ENCODE measurements around the gene KHDC1L. TPM values are rescaled to one million over a fixed set of nuclear protein-coding genes. Genes with fewer than 3 reads are reported as not detected.
"Not testable (repeated sequence)": the region's sequence is repeated elsewhere in the genome, so short reads cannot be mapped to it uniquely, and the experiment has no call there.

Gene KHDC1L
- total RNA-seq, 2 donors from 2014 or later: not detected

DNA sequence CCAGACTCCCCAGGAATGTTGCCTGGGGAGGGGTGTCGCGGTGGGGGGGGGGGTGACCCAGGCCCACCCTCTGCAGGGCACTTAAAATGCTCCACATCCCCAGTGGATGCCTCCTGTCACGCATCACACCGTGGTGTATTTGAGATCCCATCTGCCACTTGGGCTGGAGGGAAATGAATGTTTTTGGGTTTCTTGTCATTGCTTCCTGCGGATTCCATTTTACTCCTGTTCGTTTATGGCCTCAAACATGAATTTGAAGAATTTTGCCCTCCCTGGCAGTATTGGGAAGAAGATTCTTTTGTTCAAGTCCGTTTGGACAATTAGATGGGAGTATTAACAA lies 38.2 kb upstream of the KHDC1L start:
- TF ChIP-seq, protein P1, sequence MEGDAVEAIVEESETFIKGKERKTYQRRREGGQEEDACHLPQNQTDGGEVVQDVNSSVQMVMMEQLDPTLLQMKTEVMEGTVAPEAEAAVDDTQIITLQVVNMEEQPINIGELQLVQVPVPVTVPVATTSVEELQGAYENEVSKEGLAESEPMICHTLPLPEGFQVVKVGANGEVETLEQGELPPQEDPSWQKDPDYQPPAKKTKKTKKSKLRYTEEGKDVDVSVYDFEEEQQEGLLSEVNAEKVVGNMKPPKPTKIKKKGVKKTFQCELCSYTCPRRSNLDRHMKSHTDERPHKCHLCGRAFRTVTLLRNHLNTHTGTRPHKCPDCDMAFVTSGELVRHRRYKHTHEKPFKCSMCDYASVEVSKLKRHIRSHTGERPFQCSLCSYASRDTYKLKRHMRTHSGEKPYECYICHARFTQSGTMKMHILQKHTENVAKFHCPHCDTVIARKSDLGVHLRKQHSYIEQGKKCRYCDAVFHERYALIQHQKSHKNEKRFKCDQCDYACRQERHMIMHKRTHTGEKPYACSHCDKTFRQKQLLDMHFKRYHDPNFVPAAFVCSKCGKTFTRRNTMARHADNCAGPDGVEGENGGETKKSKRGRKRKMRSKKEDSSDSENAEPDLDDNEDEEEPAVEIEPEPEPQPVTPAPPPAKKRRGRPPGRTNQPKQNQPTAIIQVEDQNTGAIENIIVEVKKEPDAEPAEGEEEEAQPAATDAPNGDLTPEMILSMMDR (conservative IDR thresholded peaks at IDR 0.05): no peak
- H3K27ac ChIP-seq (ENCODE audit: low read depth, low read length): no peak overlapping the region
- H3K4me1 Mint-ChIP-seq: peaks cover 14% of the 10 kb centered on the region

DNA sequence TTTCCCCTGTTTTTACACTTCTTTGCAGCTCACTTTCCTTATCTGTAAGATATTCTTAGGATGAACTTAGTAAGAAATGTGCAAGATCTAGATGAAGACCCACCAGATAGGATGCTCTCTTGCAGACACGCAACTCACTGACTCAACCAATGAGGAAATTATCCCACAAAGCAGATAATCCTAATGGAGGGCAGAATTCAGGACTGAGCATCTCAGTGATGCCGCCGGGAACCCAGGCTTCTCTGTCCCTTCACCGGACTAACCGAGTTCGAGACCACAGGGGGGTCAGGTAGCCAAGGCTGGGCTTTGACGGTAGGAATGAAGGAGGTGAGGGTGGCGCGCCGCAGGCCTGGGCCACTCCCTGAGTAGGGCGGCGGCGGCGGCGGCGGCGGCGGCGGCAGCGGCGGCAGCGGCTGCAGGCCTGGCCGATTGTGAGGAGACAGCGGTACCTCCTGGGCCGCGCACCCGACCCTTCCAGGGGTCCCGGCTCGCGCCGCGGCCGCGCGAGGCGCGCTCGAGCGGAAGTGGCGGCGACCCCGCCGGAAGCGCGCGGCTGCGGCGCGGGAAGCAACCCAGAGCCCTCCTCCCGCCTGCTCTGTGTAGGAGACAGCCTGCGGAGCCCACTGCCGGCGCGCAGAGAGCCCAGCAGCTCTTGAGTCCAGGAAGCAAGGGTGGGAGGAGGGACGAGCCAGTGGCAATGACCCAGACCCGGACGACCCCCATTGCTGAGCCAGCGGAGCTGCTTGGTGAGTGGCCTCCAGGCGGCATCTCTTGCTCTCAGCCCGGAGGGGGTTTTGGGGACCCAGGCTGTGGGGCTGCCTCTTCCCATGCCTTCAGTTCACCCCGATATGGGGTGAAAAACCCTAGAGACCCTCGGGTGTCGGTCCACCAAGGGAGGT lies 37.6 kb upstream of the KHDC1L start, which contains the start of gene KHDC1:
TSS of gene KHDC1 (minus strand) at position 526 of the 899 bp plus-strand sequence. CDS start 20,679 bp downstream, outside the sequence.
- H3K27ac Mint-ChIP-seq: peak within 1 kb of the TSS; percentile 10
- no peak within 1 kb of the TSS for H3K27ac ChIP-seq (ENCODE audit: low read depth, low read length)
- H3K9me3 ChIP-seq (ENCODE audit: control insufficient read depth, low read length): no peaks in the 10 kb centered on the region
- TF ChIP-seq, protein P1 (conservative IDR thresholded peaks at IDR 0.05): peak; percentile 21
- no peaks in the 10 kb centered on the region for H3K9me3 Mint-ChIP-seq
- H3K27me3 Mint-ChIP-seq (ENCODE audit: insufficient read depth): no peaks in the 10 kb centered on the region
- no peaks in the 10 kb centered on the region for H3K27me3 ChIP-seq (ENCODE audit: control insufficient read depth, insufficient read depth, low read length, poor library complexity, severe bottlenecking)
- peaks cover 14% of the 10 kb centered on the region for H3K4me1 Mint-ChIP-seq
- no peaks in the 10 kb centered on the region for H3K36me3 ChIP-seq (ENCODE audit: control insufficient read depth, insufficient read depth, low read length)
- WGBS, 2 experiments (ENCODE audit: insufficient coverage in 1 of 2, insufficient read length in 1 of 2): 5 to 7% methylated on average over 26 to 63 of the region's 63 CpGs
- peak within 1 kb of the TSS; percentile 61 for H3K4me3 Mint-ChIP-seq
- peaks cover 4% of the 10 kb centered on the region for H3K4me1 ChIP-seq (ENCODE audit: control insufficient read depth, insufficient read depth, low read length)
- H3K9ac ChIP-seq (ENCODE audit: extremely low read depth, low read length, poor library complexity, severe bottlenecking): peak within 1 kb of the TSS; percentile 56
- peak; percentile 88 for DNase-seq
- peaks cover 16% of the 10 kb centered on the region for H3K36me3 Mint-ChIP-seq (ENCODE audit: low read depth)
- H3K4me3 ChIP-seq (ENCODE audit: low read length): peak within 1 kb of the TSS; percentile 86

More for the DNA sequence above, 38.2 kb upstream of the KHDC1L start:
- peak overlapping the region; percentile 61 for H3K4me3 Mint-ChIP-seq
- H3K9ac ChIP-seq (ENCODE audit: extremely low read depth, low read length, poor library complexity, severe bottlenecking): peak overlapping the region; percentile 56
- H3K4me3 ChIP-seq (ENCODE audit: low read length): peak overlapping the region; percentile 86
- H3K27me3 ChIP-seq (ENCODE audit: control insufficient read depth, insufficient read depth, low read length, poor library complexity, severe bottlenecking): no peaks in the 10 kb centered on the region
- peaks cover 4% of the 10 kb centered on the region for H3K4me1 ChIP-seq (ENCODE audit: control insufficient read depth, insufficient read depth, low read length)
- H3K9me3 Mint-ChIP-seq: no peaks in the 10 kb centered on the region
- H3K9me3 ChIP-seq (ENCODE audit: control insufficient read depth, low read length): no peaks in the 10 kb centered on the region
- H3K36me3 Mint-ChIP-seq (ENCODE audit: low read depth): peaks cover 23% of the 10 kb centered on the region
- H3K27ac Mint-ChIP-seq: no peak overlapping the region
- DNase-seq: no peak
- H3K27me3 Mint-ChIP-seq (ENCODE audit: insufficient read depth): no peaks in the 10 kb centered on the region
- no peaks in the 10 kb centered on the region for H3K36me3 ChIP-seq (ENCODE audit: control insufficient read depth, insufficient read depth, low read length)
- WGBS, 2 experiments (ENCODE audit: insufficient coverage in 1 of 2, insufficient read length in 1 of 2): 59 to 93% methylated on average over 2 to 7 of the region's 7 CpGs

DNA sequence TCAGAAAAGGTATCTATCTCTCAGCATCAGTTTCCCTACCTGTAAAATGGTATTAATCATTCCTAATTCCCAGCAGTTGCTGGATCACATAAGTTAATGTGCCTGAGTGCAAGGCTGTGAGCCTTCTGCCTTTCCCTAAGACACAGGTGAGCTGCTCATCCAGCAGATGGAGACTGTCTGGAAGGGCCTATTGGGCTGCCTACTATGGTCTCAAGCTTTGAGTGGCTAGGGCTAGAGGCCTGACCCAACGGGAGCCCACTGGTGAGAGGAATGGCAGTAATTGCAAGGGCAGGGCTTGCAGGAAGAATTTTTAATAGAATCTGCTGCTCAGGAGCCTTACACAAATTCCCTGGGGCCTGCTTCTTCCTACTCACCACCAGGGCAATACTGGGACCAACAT lies 33.4 kb upstream of the KHDC1L start:
- Mint-ChIP-seq H3K9me3 (no peaks in the 10 kb centered on the region), H3K4me1 (peaks cover 9% of the 10 kb centered on the region), H3K27me3 (ENCODE audit: insufficient read depth) (no peaks in the 10 kb centered on the region), H3K4me3 (no peak overlapping the region), H3K36me3 (ENCODE audit: low read depth) (no peaks in the 10 kb centered on the region), H3K27ac (no peak overlapping the region)
- no peaks in the 10 kb centered on the region for H3K4me1 ChIP-seq (ENCODE audit: control insufficient read depth, insufficient read depth, low read length)
- no peak overlapping the region for H3K9ac ChIP-seq (ENCODE audit: extremely low read depth, low read length, poor library complexity, severe bottlenecking)
- H3K4me3 ChIP-seq (ENCODE audit: low read length): no peak overlapping the region
- no peaks in the 10 kb centered on the region for H3K9me3 ChIP-seq (ENCODE audit: control insufficient read depth, low read length)
- no peak overlapping the region for H3K27ac ChIP-seq (ENCODE audit: low read depth, low read length)
- DNase-seq: peak; percentile 63
- TF ChIP-seq, protein P1 (conservative IDR thresholded peaks at IDR 0.05): peak; percentile 57
- no peaks in the 10 kb centered on the region for H3K27me3 ChIP-seq (ENCODE audit: control insufficient read depth, insufficient read depth, low read length, poor library complexity, severe bottlenecking)
- WGBS, 2 experiments (ENCODE audit: insufficient coverage in 1 of 2, insufficient read length in 1 of 2): 100% methylated on average over 1 of the region's 1 CpG; no CpG with 5 or more reads in 1 of the 2 experiments
- H3K36me3 ChIP-seq (ENCODE audit: control insufficient read depth, insufficient read depth, low read length): no peaks in the 10 kb centered on the region

DNA sequence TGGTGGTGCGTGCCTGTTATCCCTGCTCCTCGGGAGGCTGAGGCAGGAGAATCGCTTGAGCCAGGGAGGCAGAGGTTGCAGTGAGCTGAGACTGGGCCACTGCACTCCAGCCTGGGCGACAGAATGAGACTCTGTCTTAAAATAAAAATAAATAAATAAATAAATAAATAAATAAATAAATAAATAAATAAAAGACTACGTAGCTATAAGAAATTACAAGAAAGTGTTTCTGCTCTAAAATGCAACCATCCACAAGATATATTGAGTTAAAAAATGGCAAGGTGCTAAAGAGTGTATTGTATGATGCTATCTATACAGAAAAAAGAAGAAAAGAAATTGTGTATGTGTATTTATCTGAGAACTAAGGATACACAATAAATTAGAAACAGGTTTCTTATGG lies 29.0 kb upstream of the KHDC1L start:
- not testable (repeated sequence) for H3K9me3 ChIP-seq (ENCODE audit: control insufficient read depth, low read length); H3K27ac Mint-ChIP-seq; H3K4me1 ChIP-seq (ENCODE audit: control insufficient read depth, insufficient read depth, low read length); H3K27me3 Mint-ChIP-seq (ENCODE audit: insufficient read depth); H3K4me3 ChIP-seq (ENCODE audit: low read length); H3K27ac ChIP-seq (ENCODE audit: low read depth, low read length); H3K9me3 Mint-ChIP-seq; H3K27me3 ChIP-seq (ENCODE audit: control insufficient read depth, insufficient read depth, low read length, poor library complexity, severe bottlenecking); DNase-seq; H3K4me3 Mint-ChIP-seq; H3K4me1 Mint-ChIP-seq; H3K9ac ChIP-seq (ENCODE audit: extremely low read depth, low read length, poor library complexity, severe bottlenecking); H3K36me3 ChIP-seq (ENCODE audit: control insufficient read depth, insufficient read depth, low read length); H3K36me3 Mint-ChIP-seq (ENCODE audit: low read depth)
- WGBS, 2 experiments (ENCODE audit: insufficient coverage in 1 of 2, insufficient read length in 1 of 2): 91% methylated on average over 3 of the region's 5 CpGs; no CpG with 5 or more reads in 1 of the 2 experiments

All from endodermal cell (in vitro differentiated cells).